Large intestine (tissue), 3 donors: Measurements from ENCODE around the gene COG5. TPM values are rescaled to one million over a fixed set of nuclear protein-coding genes. Genes with fewer than 3 reads are reported as not detected.
"Not testable (repeated sequence)": the region's sequence is repeated elsewhere in the genome, so short reads cannot be mapped to it uniquely, and the experiment has no call there.

Source experiments
- DNase-seq, 2 donors: peaks; one replicate each; pipeline versions ENCODE4 v3.0.0 to v3.0.0-alpha.2; 2013
- H3K27ac ChIP-seq: one replicate; pipeline ENCODE4 v1.5.1; 2013; ENCODE audit warnings: low read length
- H3K27me3 ChIP-seq: 2 replicates; pipeline ENCODE4 v1.6.1; 2013; ENCODE audit warnings: low read length; ENCODE audit not compliant: control insufficient read depth, insufficient read depth
- H3K36me3 ChIP-seq: 2 replicates; pipeline ENCODE4 v1.6.1; 2013; ENCODE audit warnings: low read length; ENCODE audit not compliant: control insufficient read depth, insufficient read depth
- H3K4me1 ChIP-seq: one replicate; pipeline ENCODE4 v1.6.1; 2013; ENCODE audit warnings: low read length; ENCODE audit not compliant: control insufficient read depth, insufficient read depth
- H3K4me3 ChIP-seq: one replicate; pipeline ENCODE4 v1.5.1; 2013; ENCODE audit warnings: low read length
- H3K9me3 ChIP-seq: one replicate; pipeline ENCODE4 v1.6.1; 2013; ENCODE audit warnings: mild to moderate bottlenecking, low read depth, low read length, moderate library complexity; ENCODE audit not compliant: control insufficient read depth
- WGBS: methylation state at CpG from one replicate; pipeline ENCODE4 v1.1.5; 2013; ENCODE audit warnings: low lambda C conversion rate; ENCODE audit not compliant: insufficient coverage; 5-methylcytosine and 5-hydroxymethylcytosine counted together
- polyA plus RNA-seq: library from polyadenylated mRNA; unstranded; fragments of 120-200 nt; gene quantifications from one replicate; pipeline ENCODE4 v1.2.1, GENCODE V29; 2013

The COG5 gene
- polyA plus RNA-seq, 1 donor: 40.7 TPM

GRCh38 chr7:107166736-107167426, 396.8 kb downstream of the COG5 start:
- Histone ChIP-seq H3K36me3 (peaks cover 5% of the 10 kb centered on the region), H3K27ac (peak overlapping the region; percentile 98), H3K4me1 (peaks cover 5% of the 10 kb centered on the region), H3K27me3 (no peaks in the 10 kb centered on the region), H3K4me3 (peak overlapping the region; percentile 60), H3K9me3 (no peaks in the 10 kb centered on the region)
- 61% methylated on average over 3 of the region's 5 CpGs for WGBS
- DNase-seq: no peak

- no peak for DNase-seq
- Histone ChIP-seq H3K9me3 (no peaks in the 10 kb centered on the region), H3K36me3 (no peaks in the 10 kb centered on the region), H3K4me3 (no peak overlapping the region), H3K27me3 (no peaks in the 10 kb centered on the region), H3K4me1 (peaks cover 2% of the 10 kb centered on the region), H3K27ac (peak overlapping the region; percentile 68)
- WGBS: 33% methylated on average over 2 of the region's 3 CpGs
Observed at GRCh38 chr7:107165341-107165740, 398.4 kb downstream of the COG5 start.

- Histone ChIP-seq H3K27ac (no peak overlapping the region), H3K9me3 (no peaks in the 10 kb centered on the region), H3K36me3 (no peaks in the 10 kb centered on the region), H3K27me3 (no peaks in the 10 kb centered on the region), H3K4me3 (no peak overlapping the region), H3K4me1 (peaks cover 2% of the 10 kb centered on the region)
- no peak for DNase-seq
- 70% methylated on average over 2 of the region's 2 CpGs for WGBS
Observed at GRCh38 chr7:107164092-107164491, 399.6 kb downstream of the COG5 start.

GRCh38 chr7:107162475-107162874, 401.2 kb downstream of the COG5 start:
- H3K36me3 ChIP-seq: no peaks in the 10 kb centered on the region
- 100% methylated on average over 3 of the region's 5 CpGs for WGBS
- no peak overlapping the region for H3K4me3 ChIP-seq
- peaks cover 2% of the 10 kb centered on the region for H3K4me1 ChIP-seq
- no peak overlapping the region for H3K27ac ChIP-seq
- no peaks in the 10 kb centered on the region for H3K27me3 ChIP-seq
- DNase-seq: no peak
- no peaks in the 10 kb centered on the region for H3K9me3 ChIP-seq

GRCh38 chr7:107161415-107161814, 402.3 kb downstream of the COG5 start:
- Histone ChIP-seq H3K4me1 (peaks cover 2% of the 10 kb centered on the region), H3K4me3 (no peak overlapping the region), H3K27me3 (no peaks in the 10 kb centered on the region), H3K27ac (no peak overlapping the region), H3K36me3 (no peaks in the 10 kb centered on the region), H3K9me3 (no peaks in the 10 kb centered on the region)
- 54% methylated on average over 2 of the region's 3 CpGs for WGBS
- DNase-seq: no peak

- DNase-seq: no peak
- no peak overlapping the region for H3K4me3 ChIP-seq
- H3K36me3 ChIP-seq: no peaks in the 10 kb centered on the region
- H3K9me3 ChIP-seq: no peaks in the 10 kb centered on the region
- WGBS: 100% methylated on average over 1 of the region's 2 CpGs
- H3K27ac ChIP-seq: no peak overlapping the region
- no peaks in the 10 kb centered on the region for H3K27me3 ChIP-seq
- H3K4me1 ChIP-seq: no peaks in the 10 kb centered on the region
Observed at GRCh38 chr7:107160389-107160788, 403.3 kb downstream of the COG5 start.

GRCh38 chr7:107158028-107158427, 405.7 kb downstream of the COG5 start:
- no peak for DNase-seq
- Histone ChIP-seq H3K9me3 (no peaks in the 10 kb centered on the region), H3K4me1 (no peaks in the 10 kb centered on the region), H3K27me3 (no peaks in the 10 kb centered on the region), H3K4me3 (no peak overlapping the region), H3K36me3 (no peaks in the 10 kb centered on the region), H3K27ac (no peak overlapping the region)
- WGBS: 94% methylated on average over 2 of the region's 2 CpGs

GRCh38 chr7:107157091-107157490, 406.6 kb downstream of the COG5 start:
- DNase-seq: no peak
- H3K9me3 ChIP-seq: no peaks in the 10 kb centered on the region
- H3K4me3 ChIP-seq: no peak overlapping the region
- no peaks in the 10 kb centered on the region for H3K4me1 ChIP-seq
- H3K36me3 ChIP-seq: no peaks in the 10 kb centered on the region
- no CpG with 5 or more reads among the region's 7 CpGs for whole genome bisulfite sequencing
- H3K27me3 ChIP-seq: no peaks in the 10 kb centered on the region
- no peak overlapping the region for H3K27ac ChIP-seq

- not testable (repeated sequence) for H3K4me1 ChIP-seq, DNase-seq, H3K4me3 ChIP-seq, H3K36me3 ChIP-seq, H3K27me3 ChIP-seq, H3K9me3 ChIP-seq, H3K27ac ChIP-seq
- WGBS: no CpG with 5 or more reads among the region's 3 CpGs
Observed at GRCh38 chr7:107155726-107156125, 408.0 kb downstream of the COG5 start.

- Histone ChIP-seq H3K4me3 (no peak overlapping the region), H3K27ac (no peak overlapping the region), H3K36me3 (no peaks in the 10 kb centered on the region), H3K4me1 (no peaks in the 10 kb centered on the region), H3K9me3 (no peaks in the 10 kb centered on the region), H3K27me3 (no peaks in the 10 kb centered on the region)
- DNase-seq: no peak
- WGBS: no CpG with 5 or more reads among the region's 6 CpGs
Observed at GRCh38 chr7:107154826-107155225, 408.9 kb downstream of the COG5 start.

- WGBS: 0% methylated on average over 1 of the region's 4 CpGs
- no peaks in the 10 kb centered on the region for H3K36me3 ChIP-seq
- H3K4me1 ChIP-seq: no peaks in the 10 kb centered on the region
- no peak overlapping the region for H3K27ac ChIP-seq
- H3K9me3 ChIP-seq: no peaks in the 10 kb centered on the region
- no peak overlapping the region for H3K4me3 ChIP-seq
- DNase-seq: peak in 1 of 2 donors; percentile 29
- no peaks in the 10 kb centered on the region for H3K27me3 ChIP-seq
Observed at GRCh38 chr7:107152011-107152410, 411.7 kb downstream of the COG5 start.
